ENCODE results near the gene CDC42.

GRCh38 chr1:22080191-22080590 is 27.7 kb downstream of the CDC42 start:
- no peak for TF ChIP-seq CTCF (IDR thresholded peaks at IDR 0.05)
- TF ChIP-seq POLR2A (IDR thresholded peaks at IDR 0.05), result no peak
